ENCODE data around the gene WDR55.

The WDR55 gene

GRCh38 chr5:140690941-140691924 lies 26.5 kb downstream of the WDR55 start, which contains the start of the genes HARS1 and HARS2:
TSS of gene HARS1 (minus strand) at chr5:140691370. CDS start at chr5:140691304, 66 bp downstream.
TSS of gene HARS2 (plus strand) at chr5:140691455. CDS start at chr5:140691649, 194 bp downstream.
- peaks cover 19 to 67% of the 10 kb centered on the region in 2 donors for H3K36me3 ChIP-seq (replicated peaks in 1 of 2; ENCODE audit: control insufficient read depth in 2 of 2, insufficient read depth in 2 of 2, low read length in 2 of 2)
- H3K9ac ChIP-seq (ENCODE audit: low read depth, low read length, poor library complexity) = peak within 1 kb of the TSS; percentile 96

DNA sequence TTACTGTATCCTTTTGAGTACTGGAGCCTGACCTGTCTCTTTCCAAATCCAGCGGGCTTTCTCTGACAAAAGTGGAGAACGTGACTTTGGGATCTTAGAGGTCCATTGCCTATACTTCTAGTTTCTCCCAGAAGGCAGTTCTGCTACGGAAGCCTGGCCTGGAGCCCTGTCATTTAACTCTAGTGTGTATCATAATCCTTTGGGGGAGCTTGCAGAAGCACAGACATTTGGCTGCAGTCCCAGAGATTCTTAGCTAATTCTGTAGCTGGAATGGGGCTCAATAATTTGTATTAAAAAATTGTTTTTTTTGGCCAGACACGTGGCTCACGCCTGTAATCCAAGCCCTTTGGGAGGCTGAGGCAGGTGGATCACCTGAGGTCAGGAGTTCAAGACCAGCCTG lies 29.6 kb downstream of the WDR55 start:
- no peak overlapping the region for H2BK5ac ChIP-seq (ENCODE audit: low read length)
- H2BK12ac ChIP-seq (ENCODE audit: low read length) = no peak overlapping the region
- no peak overlapping the region for H2BK120ac ChIP-seq (ENCODE audit: low read depth, low read length)
- no peaks in the 10 kb centered on the region for H3K27me3 ChIP-seq (ENCODE audit: control insufficient read depth in 3 of 3, insufficient read depth in 3 of 3, low read depth in 1 of 3, low read length in 3 of 3)
- peaks cover 34 to 70% of the 10 kb centered on the region in 2 donors for H3K36me3 ChIP-seq (replicated peaks in 1 of 2; ENCODE audit: control insufficient read depth in 2 of 2, insufficient read depth in 2 of 2, low read length in 2 of 2)
- H2AFZ ChIP-seq (ENCODE audit: low read length) = no peak overlapping the region
- H3K4ac ChIP-seq (ENCODE audit: low read length) = no peak overlapping the region
- H3K4me2 ChIP-seq (ENCODE audit: insufficient read depth, low read length, poor library complexity, severe bottlenecking) = no peak overlapping the region
- no peaks in the 10 kb centered on the region for H3K9me3 ChIP-seq (replicated peaks in 1 of 2; ENCODE audit: control insufficient read depth in 2 of 2, insufficient read depth in 1 of 2, low read depth in 1 of 2, low read length in 2 of 2)
- H3K4me3 ChIP-seq (ENCODE audit: low read length in 2 of 2) = no peak overlapping the region
- H2BK15ac ChIP-seq (ENCODE audit: low read length) = no peak overlapping the region
- H3K9ac ChIP-seq (ENCODE audit: low read depth, low read length, poor library complexity) = no peak overlapping the region
- WGBS, 2 donors (ENCODE audit: extremely low coverage in 2 of 2, insufficient read length in 2 of 2, insufficient replicate concordance in 1 of 2) = no CpG with 5 or more reads among the region's 5 CpGs
- no peak for DNase-seq (ENCODE audit: low spot score)
- no peak overlapping the region for H3K23ac ChIP-seq (ENCODE audit: low read depth, low read length, poor library complexity)
- H2AK5ac ChIP-seq (ENCODE audit: low read depth, low read length) = no peak overlapping the region
- no peak overlapping the region for H3K14ac ChIP-seq (ENCODE audit: low read length)
- H3K79me1 ChIP-seq (ENCODE audit: low read depth, low read length) = no peaks in the 10 kb centered on the region
- H4K8ac ChIP-seq (ENCODE audit: low read depth, low read length) = no peak overlapping the region
- H4K91ac ChIP-seq (ENCODE audit: low read depth, low read length, poor library complexity) = no peak overlapping the region
- H3K18ac ChIP-seq (ENCODE audit: low read length) = no peak overlapping the region
- H3K27ac ChIP-seq (replicated peaks; ENCODE audit: low read length) = no peak overlapping the region
- H3K4me1 ChIP-seq (ENCODE audit: control insufficient read depth in 2 of 2, insufficient read depth in 1 of 2, low read depth in 1 of 2, low read length in 2 of 2) = peaks cover 2 to 4% of the 10 kb centered on the region in 2 donors

More at GRCh38 chr5:140690941-140691924, 26.5 kb downstream of the WDR55 start, which contains the start of the genes HARS1 and HARS2:
- peak within 1 kb of the TSS; percentile 86 for H2AFZ ChIP-seq (ENCODE audit: low read length)
- H2AK5ac ChIP-seq (ENCODE audit: low read depth, low read length) = no peak within 1 kb of the TSS
- H3K27ac ChIP-seq (replicated peaks; ENCODE audit: low read length) = peak within 1 kb of the TSS; percentile 88
- H3K79me1 ChIP-seq (ENCODE audit: low read depth, low read length) = no peaks in the 10 kb centered on the region
- no peak within 1 kb of the TSS for H2BK15ac ChIP-seq (ENCODE audit: low read length)
- peak within 1 kb of the TSS; percentile 73 for H3K4me2 ChIP-seq (ENCODE audit: insufficient read depth, low read length, poor library complexity, severe bottlenecking)
- H3K14ac ChIP-seq (ENCODE audit: low read length) = peak within 1 kb of the TSS; percentile 97
- H3K9me3 ChIP-seq (replicated peaks in 1 of 2; ENCODE audit: control insufficient read depth in 2 of 2, insufficient read depth in 1 of 2, low read depth in 1 of 2, low read length in 2 of 2) = no peaks in the 10 kb centered on the region
- peak within 1 kb of the TSS; percentile 98 for H3K23ac ChIP-seq (ENCODE audit: low read depth, low read length, poor library complexity)
- peak within 1 kb of the TSS; percentile 95 for H3K18ac ChIP-seq (ENCODE audit: low read length)
- peaks cover 2 to 4% of the 10 kb centered on the region in 2 donors for H3K4me1 ChIP-seq (ENCODE audit: control insufficient read depth in 2 of 2, insufficient read depth in 1 of 2, low read depth in 1 of 2, low read length in 2 of 2)
- peak within 1 kb of the TSS; percentile 64 to 94 for H3K4me3 ChIP-seq (ENCODE audit: low read length in 2 of 2)
- H2BK5ac ChIP-seq (ENCODE audit: low read length) = peak within 1 kb of the TSS; percentile 93
- WGBS, 2 donors (ENCODE audit: extremely low coverage in 2 of 2, insufficient read length in 2 of 2, insufficient replicate concordance in 1 of 2) = no CpG with 5 or more reads among the region's 61 CpGs
- H3K4ac ChIP-seq (ENCODE audit: low read length) = no peak within 1 kb of the TSS
- no peak within 1 kb of the TSS for H2BK12ac ChIP-seq (ENCODE audit: low read length)
- no peak within 1 kb of the TSS for H4K91ac ChIP-seq (ENCODE audit: low read depth, low read length, poor library complexity)
- no peak within 1 kb of the TSS for H4K8ac ChIP-seq (ENCODE audit: low read depth, low read length)
- no peaks in the 10 kb centered on the region for H3K27me3 ChIP-seq (ENCODE audit: control insufficient read depth in 3 of 3, insufficient read depth in 3 of 3, low read depth in 1 of 3, low read length in 3 of 3)
- H2BK120ac ChIP-seq (ENCODE audit: low read depth, low read length) = no peak within 1 kb of the TSS
- peak; percentile 82 for DNase-seq (ENCODE audit: low spot score)

DNA sequence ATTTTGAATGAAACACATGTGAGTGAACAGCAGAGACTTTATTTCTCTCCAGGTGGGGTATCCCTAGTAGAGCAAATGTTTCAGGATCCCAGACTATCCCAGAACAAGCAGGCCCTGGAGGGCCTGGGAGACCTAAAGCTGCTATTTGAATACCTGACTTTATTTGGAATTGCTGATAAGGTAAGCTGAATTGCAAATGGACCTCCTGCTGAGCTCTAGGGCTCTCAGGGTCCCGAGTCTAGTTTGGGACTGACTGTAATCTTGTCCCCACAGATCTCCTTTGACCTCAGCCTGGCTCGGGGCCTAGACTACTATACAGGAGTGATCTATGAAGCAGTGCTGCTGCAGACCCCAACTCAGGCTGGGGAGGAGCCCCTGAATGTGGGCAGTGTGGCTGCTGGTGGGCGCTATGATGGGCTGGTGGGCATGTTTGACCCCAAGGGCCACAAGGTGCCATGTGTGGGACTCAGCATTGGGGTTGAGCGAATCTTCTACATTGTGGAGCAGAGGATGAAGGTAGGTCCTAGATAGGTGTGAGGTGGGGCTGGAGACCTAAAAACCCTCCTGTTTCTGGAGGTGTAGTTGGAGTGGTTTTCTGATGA lies 32.3 kb downstream of the WDR55 start:
- H3K36me3 ChIP-seq (replicated peaks in 1 of 2; ENCODE audit: control insufficient read depth in 2 of 2, insufficient read depth in 2 of 2, low read length in 2 of 2) = peaks cover 36 to 82% of the 10 kb centered on the region in 2 donors
- whole genome bisulfite sequencing, 2 donors (ENCODE audit: extremely low coverage in 2 of 2, insufficient read length in 2 of 2, insufficient replicate concordance in 1 of 2) = no CpG with 5 or more reads among the region's 4 CpGs
- no peaks in the 10 kb centered on the region for H3K27me3 ChIP-seq (ENCODE audit: control insufficient read depth in 3 of 3, insufficient read depth in 3 of 3, low read depth in 1 of 3, low read length in 3 of 3)

More for the DNA sequence above, 32.3 kb downstream of the WDR55 start:
- Histone ChIP-seq H3K27ac (replicated peaks; ENCODE audit: low read length) (no peak overlapping the region), H3K79me1 (ENCODE audit: low read depth, low read length) (peaks cover 6% of the 10 kb centered on the region), H2AFZ (ENCODE audit: low read length) (no peak overlapping the region), H2BK12ac (ENCODE audit: low read length) (no peak overlapping the region), H3K4me3 (ENCODE audit: low read length in 2 of 2) (no peak overlapping the region), H2BK5ac (ENCODE audit: low read length) (no peak overlapping the region), H2AK5ac (ENCODE audit: low read depth, low read length) (no peak overlapping the region), H3K4ac (ENCODE audit: low read length) (no peak overlapping the region), H3K9ac (ENCODE audit: low read depth, low read length, poor library complexity) (no peak overlapping the region), H3K4me2 (ENCODE audit: insufficient read depth, low read length, poor library complexity, severe bottlenecking) (no peak overlapping the region), H3K4me1 (ENCODE audit: control insufficient read depth in 2 of 2, insufficient read depth in 1 of 2, low read depth in 1 of 2, low read length in 2 of 2) (peaks cover 6 to 12% of the 10 kb centered on the region in 2 donors), H3K23ac (ENCODE audit: low read depth, low read length, poor library complexity) (no peak overlapping the region), H3K18ac (ENCODE audit: low read length) (no peak overlapping the region), H2BK120ac (ENCODE audit: low read depth, low read length) (no peak overlapping the region), H4K8ac (ENCODE audit: low read depth, low read length) (no peak overlapping the region), H3K14ac (ENCODE audit: low read length) (no peak overlapping the region), H4K91ac (ENCODE audit: low read depth, low read length, poor library complexity) (no peak overlapping the region), H2BK15ac (ENCODE audit: low read length) (no peak overlapping the region), H3K9me3 (replicated peaks in 1 of 2; ENCODE audit: control insufficient read depth in 2 of 2, insufficient read depth in 1 of 2, low read depth in 1 of 2, low read length in 2 of 2) (no peaks in the 10 kb centered on the region)
- no peak for DNase-seq (ENCODE audit: low spot score)
